Measurements from ENCODE around the gene NANP.

DNA sequence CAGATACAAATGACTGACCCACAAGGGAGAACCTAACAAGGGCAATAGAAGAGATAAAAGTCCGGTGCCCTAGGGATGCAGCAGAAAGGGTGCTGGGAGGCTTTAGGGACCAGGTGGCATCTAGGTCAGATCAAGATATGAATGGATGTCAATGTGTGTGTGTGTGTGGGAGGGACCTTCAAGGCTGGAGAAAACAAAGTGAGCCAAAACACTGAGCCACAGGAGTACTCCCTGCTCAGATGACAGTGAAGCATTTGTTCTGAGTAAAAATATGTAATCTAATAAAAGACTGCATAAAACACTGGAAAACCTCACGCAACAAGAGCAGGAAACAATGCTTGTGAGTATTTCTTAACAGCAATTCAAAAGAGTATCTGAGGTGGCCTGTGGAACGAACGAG, 44.6 kb upstream of the NANP start:
- TF ChIP-seq, protein P1, sequence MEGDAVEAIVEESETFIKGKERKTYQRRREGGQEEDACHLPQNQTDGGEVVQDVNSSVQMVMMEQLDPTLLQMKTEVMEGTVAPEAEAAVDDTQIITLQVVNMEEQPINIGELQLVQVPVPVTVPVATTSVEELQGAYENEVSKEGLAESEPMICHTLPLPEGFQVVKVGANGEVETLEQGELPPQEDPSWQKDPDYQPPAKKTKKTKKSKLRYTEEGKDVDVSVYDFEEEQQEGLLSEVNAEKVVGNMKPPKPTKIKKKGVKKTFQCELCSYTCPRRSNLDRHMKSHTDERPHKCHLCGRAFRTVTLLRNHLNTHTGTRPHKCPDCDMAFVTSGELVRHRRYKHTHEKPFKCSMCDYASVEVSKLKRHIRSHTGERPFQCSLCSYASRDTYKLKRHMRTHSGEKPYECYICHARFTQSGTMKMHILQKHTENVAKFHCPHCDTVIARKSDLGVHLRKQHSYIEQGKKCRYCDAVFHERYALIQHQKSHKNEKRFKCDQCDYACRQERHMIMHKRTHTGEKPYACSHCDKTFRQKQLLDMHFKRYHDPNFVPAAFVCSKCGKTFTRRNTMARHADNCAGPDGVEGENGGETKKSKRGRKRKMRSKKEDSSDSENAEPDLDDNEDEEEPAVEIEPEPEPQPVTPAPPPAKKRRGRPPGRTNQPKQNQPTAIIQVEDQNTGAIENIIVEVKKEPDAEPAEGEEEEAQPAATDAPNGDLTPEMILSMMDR (IDR thresholded peaks at IDR 0.05), result no peak
- TF ChIP-seq POLR2A (IDR thresholded peaks at IDR 0.05) (no peak), POLR2AphosphoS5 (IDR thresholded peaks at IDR 0.05) (no peak)
